Left lung (tissue), 10 donors: ENCODE measurements around the gene ACADM. TPM values are rescaled to one million over a fixed set of nuclear protein-coding genes. Genes with fewer than 3 reads are reported as not detected.

Experiments
- ATAC-seq: fragments of 200-7000 bp; cut with Tn5 transposase; one replicate; pipeline ENCODE4 v1.9.1; 2020; ENCODE audit warnings: moderate library complexity
- DNase-seq, 4 donors: peaks; one replicate each; pipeline ENCODE4 v3.0.0-alpha.2; 2013 to 2020
- H3K27ac ChIP-seq, 2 donors: fragments of 200-600 bp; sonication (generic) in 1 of 2; one replicate each; pipeline versions ENCODE4 v1.5.0 to v1.8.0; 2020 to 2021
- H3K27me3 ChIP-seq, 2 donors: fragments of 200-600 bp; sonication (generic) in 1 of 2; one replicate each; pipeline versions ENCODE4 v1.5.0 to v1.8.0; 2020 to 2021
- H3K36me3 ChIP-seq, 2 donors: fragments of 200-600 bp; sonication (generic) in 1 of 2; one replicate each; pipeline versions ENCODE4 v1.5.0 to v1.8.0; 2020 to 2021
- H3K4me1 ChIP-seq, 2 donors: fragments of 200-600 bp; one replicate each; pipeline ENCODE4 v1.8.0; 2021
- H3K4me3 ChIP-seq, 2 donors: fragments of 200-600 bp; sonication (generic) in 1 of 2; one replicate each; pipeline versions ENCODE4 v1.5.0 to v1.8.0; 2020 to 2021; ENCODE audit warnings: mild to moderate bottlenecking in 1 of 2
- H3K9me3 ChIP-seq, 2 donors: fragments of 200-600 bp; sonication (generic) in 1 of 2; one replicate each; pipeline versions ENCODE4 v1.5.0 to v1.8.0; 2020 to 2021
- CTCF ChIP-seq, 2 donors: fragments of 200-600 bp; sonication (generic) in 1 of 2; IDR thresholded peaks; one replicate each; pipeline versions ENCODE4 v1.5.0 to v1.8.0; 2021; ENCODE audit warnings: antibody characterized with exemption in 2 of 2
- intact Hi-C, 2 donors: fragments of 100-400 bp; cut with DNase I; formaldehyde crosslinking; loops; one replicate each; pipeline versions ENCODE4 v1.11.2 to v1.14.2; 2022
- polyA plus RNA-seq, 6 donors: library from polyadenylated mRNA; unstranded; fragments of 120-200 nt; gene quantifications; one replicate each; pipeline ENCODE4 v1.2.1, GENCODE V29; 2013; ENCODE audit not compliant: insufficient read length in 6 of 6
- total RNA-seq, 2 donors: library from RNA; stranded (reverse); fragmentation: NEBNext Ultra II Directional; extraction: Animal tissue kit (Norgen Biotek cat#: 25700); gene quantifications; one replicate each; pipeline ENCODE4 v1.2.1, GENCODE V29; 2021
- donor health status: DM: no; HTN: yes; CAD: no.
- donor health status: DM: no; HTN: no; CAD: no.

ACADM gene
- total and polyA plus RNA-seq, 8 donors = 35.5 to 96.8 (median 80.6) TPM

GRCh38 chr1:75811211-75811981 is 86.9 kb downstream of the ACADM start:
- intact Hi-C loops = no loop called here
- DNase-seq = no peak
- Histone ChIP-seq H3K9me3 (no peaks in the 10 kb centered on the region), H3K4me3 (no peak overlapping the region), H3K36me3 (no peaks in the 10 kb centered on the region), H3K4me1 (no peaks in the 10 kb centered on the region), H3K27me3 (no peaks in the 10 kb centered on the region), H3K27ac (no peak overlapping the region)
- no peak for ATAC-seq
- no peak for TF ChIP-seq CTCF (IDR thresholded peaks at IDR 0.05)

- intact Hi-C loops = no loop called here
- no peak for TF ChIP-seq CTCF (IDR thresholded peaks at IDR 0.05)
- Histone ChIP-seq H3K27me3 (no peaks in the 10 kb centered on the region), H3K27ac (no peak overlapping the region), H3K4me1 (no peaks in the 10 kb centered on the region), H3K4me3 (no peak overlapping the region), H3K36me3 (no peaks in the 10 kb centered on the region), H3K9me3 (no peaks in the 10 kb centered on the region)
- no peak for ATAC-seq
- no peak for DNase-seq
These were observed 87.6 kb downstream of the ACADM start for GRCh38 chr1:75812065-75812464.

Other genes with a start within 250 kb of the ACADM start
- gene SLC44A5, start 113.6 kb upstream of the ACADM start, total RNA-seq = under 1 TPM; 0.09 to 0.16 TPM
- 1 to 10 TPM; 1.3 to 6.4 (median 4.2) TPM for gene SLC44A5, start 113.6 kb upstream of the ACADM start, polyA plus RNA-seq
- gene RABGGTB, start 61.5 kb downstream of the ACADM start, total RNA-seq = 10 to 100 TPM; 65.1 to 81.0 TPM
- gene RABGGTB, start 61.5 kb downstream of the ACADM start, polyA plus RNA-seq = 100 to 1,000 TPM in 1 of 6 donors, 10 to 100 TPM in 5; 73.9 to 103 (median 91.8) TPM
- gene MSH4, start 72.2 kb downstream of the ACADM start, total RNA-seq = under 1 TPM; 0.47 to 0.94 TPM
- gene MSH4, start 72.2 kb downstream of the ACADM start, polyA plus RNA-seq = under 1 TPM; 0.24 to 0.66 (median 0.39) TPM
- gene ASB17, start 207.7 kb downstream of the ACADM start, total RNA-seq = not detected
- not detected for gene ASB17, start 207.7 kb downstream of the ACADM start, polyA plus RNA-seq